HL-60/S4 treated with retinoic acid at 250 ng/mL for 4 days and 3 days (cell line): ENCODE data around the gene MYB.
"Not testable (repeated sequence)": the region's sequence is repeated elsewhere in the genome, so short reads cannot be mapped to it uniquely, and the experiment has no call there.

Experiments used
- in situ Hi-C: fragments of 300-500 bp; cut with MboI; formaldehyde crosslinking; loops from 2 replicates; pipeline ENCODE4 v1.7.0; 2022; ENCODE audit warnings: low sequenced_read_pairs

Gene MYB

GRCh38 chr6:135180542-135181332 lies at the start of gene MYB:
Gene MYB (plus strand): TSS chr6:135181308. CDS start chr6:135181514, 206 bp downstream.
- in situ Hi-C loops: no loop called here

GRCh38 chr6:135132776-135133175 lies 48.3 kb upstream of the MYB start:
- in situ Hi-C loops: no loop called here

GRCh38 chr6:135135835-135136234 lies 45.3 kb upstream of the MYB start:
- in situ Hi-C loops: no loop called here

GRCh38 chr6:135137826-135138225 lies 43.3 kb upstream of the MYB start:
- in situ Hi-C loops: no loop called here

- in situ Hi-C loops: loop anchor here (10.0 kb wide), 1 partner anchor 294 kb away; no protein-coding TSS in a partner anchor
Observed at GRCh38 chr6:135141182-135141581, 39.9 kb upstream of the MYB start.

GRCh38 chr6:135141728-135142127 lies 39.4 kb upstream of the MYB start:
- in situ Hi-C loops: loop anchor here (10.0 kb wide), 1 partner anchor 293 kb away; no protein-coding TSS in a partner anchor

GRCh38 chr6:135142232-135142631 lies 38.9 kb upstream of the MYB start:
- in situ Hi-C loops: loop anchor here (10.0 kb wide), 1 partner anchor 293 kb away; no protein-coding TSS in a partner anchor

GRCh38 chr6:135144673-135145062 lies 36.4 kb upstream of the MYB start:
- in situ Hi-C loops: loop anchor here (10.0 kb wide), 1 partner anchor 290 kb away; no protein-coding TSS in a partner anchor

DNA sequence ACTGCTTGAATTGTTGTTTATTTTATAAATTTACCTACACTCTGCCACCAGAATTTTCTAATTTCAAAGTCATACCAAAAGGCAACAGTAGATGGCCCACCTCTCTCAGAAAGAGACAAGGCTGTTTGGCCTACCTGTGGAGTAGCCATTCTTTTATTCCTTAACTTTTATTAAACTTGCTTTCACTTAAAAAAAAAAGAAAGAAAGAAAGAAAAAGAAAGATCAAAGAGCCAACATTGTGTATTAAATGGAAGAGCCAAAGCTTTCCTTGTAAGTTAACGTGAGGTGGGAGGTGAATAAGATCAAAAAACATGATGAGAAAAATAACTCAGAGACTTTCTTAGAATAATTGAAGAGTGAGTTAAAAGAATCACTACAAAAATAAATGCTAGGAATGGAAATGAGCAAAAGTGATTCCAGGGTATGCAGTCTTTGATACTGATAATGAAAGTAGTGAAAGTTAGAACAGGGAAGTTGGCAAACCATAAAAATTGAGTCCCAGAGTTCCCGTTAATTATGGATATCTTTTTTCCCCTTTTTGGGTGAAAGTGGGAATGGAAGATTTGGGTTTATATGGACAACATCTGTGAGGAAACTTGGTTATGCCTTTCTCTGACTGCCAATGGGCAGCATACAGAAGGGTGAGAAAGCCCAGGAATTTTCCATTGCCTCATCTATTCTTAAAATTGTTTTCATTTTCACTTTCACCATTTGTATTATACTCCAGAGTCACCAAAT lies 35.9 kb upstream of the MYB start:
- in situ Hi-C loops: loop anchor here (10.0 kb wide), 1 partner anchor 290 kb away; no protein-coding TSS in a partner anchor

DNA sequence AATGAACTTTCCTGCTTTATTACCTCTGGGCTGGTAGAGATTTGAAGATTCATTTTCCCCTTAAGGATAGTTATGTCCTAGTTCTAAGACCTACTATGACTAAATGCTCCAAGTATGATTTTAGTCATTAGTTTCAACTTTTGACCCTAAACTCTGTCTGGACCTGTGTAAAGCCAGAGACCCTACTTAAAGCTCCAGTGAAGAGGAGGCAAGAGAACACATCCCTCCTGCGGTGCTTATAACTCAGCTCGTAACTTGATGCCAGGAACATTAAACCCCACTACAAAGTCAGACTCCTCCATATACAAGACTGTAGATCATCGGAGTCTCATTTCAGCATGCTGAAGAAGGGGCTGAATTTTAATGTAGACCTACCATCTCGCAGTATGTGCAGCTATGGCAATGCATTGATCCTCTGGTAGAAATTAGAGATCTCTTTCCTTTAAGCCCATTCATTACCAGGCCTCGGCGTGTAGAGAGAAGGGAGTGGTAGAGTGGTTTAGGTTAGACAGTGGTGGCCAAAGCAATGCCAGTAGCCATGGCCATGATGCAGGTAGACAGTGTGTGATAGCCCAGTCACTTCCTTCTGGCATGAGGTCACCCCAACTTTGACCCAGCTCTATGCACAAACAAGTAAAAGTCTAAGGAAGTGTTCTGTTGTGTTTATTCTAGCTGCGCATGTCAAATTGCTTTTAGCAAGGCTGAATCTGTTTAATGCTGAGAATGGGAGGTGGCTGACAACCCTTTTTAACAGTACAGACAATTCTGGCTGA lies 34.8 kb upstream of the MYB start:
- in situ Hi-C loops: loop anchor here (10.0 kb wide), 1 partner anchor 288 kb away; no protein-coding TSS in a partner anchor

- in situ Hi-C loops: loop anchor here (10.0 kb wide), 1 partner anchor 287 kb away; no protein-coding TSS in a partner anchor
Observed at GRCh38 chr6:135147637-135148592, 33.2 kb upstream of the MYB start.

- in situ Hi-C loops: loop anchor here (10.0 kb wide), 1 partner anchor 286 kb away; no protein-coding TSS in a partner anchor
Observed at GRCh38 chr6:135148889-135149288, 32.2 kb upstream of the MYB start.

- in situ Hi-C loops: loop anchor here (10.0 kb wide), 1 partner anchor 285 kb away; no protein-coding TSS in a partner anchor
Observed at GRCh38 chr6:135149376-135149775, 31.7 kb upstream of the MYB start.

- in situ Hi-C loops: not testable (repeated sequence)
Observed at GRCh38 chr6:135150481-135150880, 30.6 kb upstream of the MYB start.

DNA sequence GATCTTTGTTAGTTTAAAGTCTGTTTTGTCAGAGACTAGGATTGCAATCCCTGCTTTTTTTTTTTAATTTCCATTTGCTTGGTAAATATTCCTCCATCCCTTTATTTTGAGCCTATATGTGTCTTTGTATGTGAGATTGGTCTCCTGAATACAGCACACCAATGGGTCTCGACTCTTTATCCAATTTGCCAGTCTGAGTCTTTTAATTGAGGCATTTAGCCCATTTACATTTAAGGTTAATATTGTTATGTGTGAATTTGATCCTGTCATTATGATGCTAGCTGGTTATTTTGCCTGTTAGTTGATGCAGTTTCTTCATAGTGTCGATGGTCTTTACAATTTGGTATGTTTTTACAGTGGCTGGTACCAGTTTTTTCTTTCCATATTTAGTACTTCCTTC lies 27.0 kb upstream of the MYB start:
- in situ Hi-C loops: not testable (repeated sequence)

DNA sequence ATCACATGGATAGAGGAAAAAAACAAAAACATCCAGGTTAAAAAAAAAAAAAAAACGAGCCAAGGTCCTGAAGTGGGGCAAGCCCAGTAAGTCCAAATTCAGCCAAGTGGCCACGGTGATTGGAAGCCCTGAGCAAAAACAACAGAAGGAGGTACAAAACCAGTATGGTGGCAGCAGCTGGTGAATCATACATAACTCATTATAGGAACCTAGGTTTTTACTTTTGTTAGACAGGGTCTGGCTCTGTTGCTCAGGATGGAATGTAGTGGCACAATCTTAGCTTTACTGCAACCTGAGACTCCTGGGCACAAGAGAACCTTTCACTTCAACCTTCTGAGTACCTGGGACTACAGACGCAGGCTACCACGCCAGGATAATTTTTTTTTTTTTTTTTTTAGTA lies 22.7 kb upstream of the MYB start:
- in situ Hi-C loops: no loop called here

DNA sequence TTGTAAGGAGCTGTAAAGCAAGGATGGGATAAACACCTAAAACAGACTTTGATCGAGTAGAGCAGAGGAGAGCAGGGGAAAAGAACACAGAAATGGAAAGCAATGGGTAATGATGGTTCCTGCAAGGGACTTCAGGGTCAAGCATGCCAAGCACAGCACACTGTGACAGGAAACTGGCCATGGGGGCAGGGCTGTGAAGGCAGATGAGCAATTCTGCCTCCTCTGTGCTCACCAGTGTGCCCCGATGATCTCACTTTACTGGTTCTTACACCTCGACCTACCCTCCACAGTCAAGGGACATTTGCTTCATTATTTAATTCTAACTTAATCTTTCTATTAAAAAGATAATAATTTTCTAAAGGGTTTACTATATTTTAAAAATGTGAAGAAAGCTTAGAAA lies 21.6 kb upstream of the MYB start:
- in situ Hi-C loops: no loop called here

GRCh38 chr6:135161411-135162395 lies 19.4 kb upstream of the MYB start:
- in situ Hi-C loops: no loop called here
